ENCODE data around the gene CXCL17.

DNA sequence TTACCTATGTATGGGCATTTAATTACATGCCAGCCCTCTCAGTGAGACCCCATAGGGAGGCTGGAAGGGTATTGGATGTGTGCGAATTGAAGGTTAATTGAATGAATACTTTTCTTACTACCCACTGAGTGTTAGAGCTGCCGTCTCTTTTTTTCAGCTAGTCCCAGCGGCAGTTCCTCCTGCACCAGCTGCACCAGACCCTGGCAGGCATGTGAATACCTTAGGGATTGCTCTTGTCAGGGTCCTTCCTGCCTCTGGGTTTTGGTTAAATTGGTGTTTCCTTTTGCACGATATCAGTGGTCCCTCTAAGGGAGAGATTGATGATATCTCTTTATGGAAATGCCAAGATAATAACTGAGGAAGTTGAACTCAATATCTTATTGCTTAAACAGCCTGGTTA is 9.8 kb upstream of the CXCL17 start:
- no peak for TF ChIP-seq POLR2A (IDR thresholded peaks at IDR 0.05)
- TF ChIP-seq, protein P1, sequence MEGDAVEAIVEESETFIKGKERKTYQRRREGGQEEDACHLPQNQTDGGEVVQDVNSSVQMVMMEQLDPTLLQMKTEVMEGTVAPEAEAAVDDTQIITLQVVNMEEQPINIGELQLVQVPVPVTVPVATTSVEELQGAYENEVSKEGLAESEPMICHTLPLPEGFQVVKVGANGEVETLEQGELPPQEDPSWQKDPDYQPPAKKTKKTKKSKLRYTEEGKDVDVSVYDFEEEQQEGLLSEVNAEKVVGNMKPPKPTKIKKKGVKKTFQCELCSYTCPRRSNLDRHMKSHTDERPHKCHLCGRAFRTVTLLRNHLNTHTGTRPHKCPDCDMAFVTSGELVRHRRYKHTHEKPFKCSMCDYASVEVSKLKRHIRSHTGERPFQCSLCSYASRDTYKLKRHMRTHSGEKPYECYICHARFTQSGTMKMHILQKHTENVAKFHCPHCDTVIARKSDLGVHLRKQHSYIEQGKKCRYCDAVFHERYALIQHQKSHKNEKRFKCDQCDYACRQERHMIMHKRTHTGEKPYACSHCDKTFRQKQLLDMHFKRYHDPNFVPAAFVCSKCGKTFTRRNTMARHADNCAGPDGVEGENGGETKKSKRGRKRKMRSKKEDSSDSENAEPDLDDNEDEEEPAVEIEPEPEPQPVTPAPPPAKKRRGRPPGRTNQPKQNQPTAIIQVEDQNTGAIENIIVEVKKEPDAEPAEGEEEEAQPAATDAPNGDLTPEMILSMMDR (IDR thresholded peaks at IDR 0.05), result no peak

All from uterus (tissue), 2 donors.